Measurements from ENCODE around the gene DOCK6. TPM values are rescaled to one million over a fixed set of nuclear protein-coding genes. Genes with fewer than 3 reads are reported as not detected.

DOCK6 gene
- total and polyA plus RNA-seq, 8 donors = 65.6 to 111 (median 79.1) TPM

DNA sequence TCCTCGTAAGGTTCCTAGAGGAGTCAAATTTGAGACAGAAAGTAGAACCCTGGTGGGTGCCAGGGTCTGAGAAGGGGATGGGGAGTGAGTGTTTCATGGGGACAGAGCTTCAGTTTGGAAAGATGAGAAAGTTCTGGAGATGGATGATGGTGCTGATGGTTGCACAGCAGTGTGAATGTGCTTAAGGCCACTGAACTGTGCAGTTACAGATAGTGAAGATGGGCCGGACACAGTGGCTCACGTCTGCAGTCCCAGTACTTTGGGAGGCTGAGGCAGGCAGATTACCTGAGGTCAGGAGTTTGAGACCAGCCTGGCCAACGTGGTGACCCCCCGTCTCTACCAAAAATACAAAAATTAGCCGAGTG, 107.7 kb downstream of the DOCK6 start:
- ATAC-seq = no peak
- Histone ChIP-seq H3K4me1 (peaks cover 14 to 45% of the 10 kb centered on the region in 2 donors), H3K9me3 (no peaks in the 10 kb centered on the region), H3K36me3 (no peaks in the 10 kb centered on the region), H3K27ac (no peak overlapping the region), H3K4me3 (peak overlapping the region in 1 of 2 donors; percentile 59), H3K27me3 (no peaks in the 10 kb centered on the region)
- no peak for DNase-seq
- TF ChIP-seq, protein P1, sequence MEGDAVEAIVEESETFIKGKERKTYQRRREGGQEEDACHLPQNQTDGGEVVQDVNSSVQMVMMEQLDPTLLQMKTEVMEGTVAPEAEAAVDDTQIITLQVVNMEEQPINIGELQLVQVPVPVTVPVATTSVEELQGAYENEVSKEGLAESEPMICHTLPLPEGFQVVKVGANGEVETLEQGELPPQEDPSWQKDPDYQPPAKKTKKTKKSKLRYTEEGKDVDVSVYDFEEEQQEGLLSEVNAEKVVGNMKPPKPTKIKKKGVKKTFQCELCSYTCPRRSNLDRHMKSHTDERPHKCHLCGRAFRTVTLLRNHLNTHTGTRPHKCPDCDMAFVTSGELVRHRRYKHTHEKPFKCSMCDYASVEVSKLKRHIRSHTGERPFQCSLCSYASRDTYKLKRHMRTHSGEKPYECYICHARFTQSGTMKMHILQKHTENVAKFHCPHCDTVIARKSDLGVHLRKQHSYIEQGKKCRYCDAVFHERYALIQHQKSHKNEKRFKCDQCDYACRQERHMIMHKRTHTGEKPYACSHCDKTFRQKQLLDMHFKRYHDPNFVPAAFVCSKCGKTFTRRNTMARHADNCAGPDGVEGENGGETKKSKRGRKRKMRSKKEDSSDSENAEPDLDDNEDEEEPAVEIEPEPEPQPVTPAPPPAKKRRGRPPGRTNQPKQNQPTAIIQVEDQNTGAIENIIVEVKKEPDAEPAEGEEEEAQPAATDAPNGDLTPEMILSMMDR (IDR thresholded peaks at IDR 0.05) = no peak
- intact Hi-C loops (cut with DNase I) = no loop called here

DNA sequence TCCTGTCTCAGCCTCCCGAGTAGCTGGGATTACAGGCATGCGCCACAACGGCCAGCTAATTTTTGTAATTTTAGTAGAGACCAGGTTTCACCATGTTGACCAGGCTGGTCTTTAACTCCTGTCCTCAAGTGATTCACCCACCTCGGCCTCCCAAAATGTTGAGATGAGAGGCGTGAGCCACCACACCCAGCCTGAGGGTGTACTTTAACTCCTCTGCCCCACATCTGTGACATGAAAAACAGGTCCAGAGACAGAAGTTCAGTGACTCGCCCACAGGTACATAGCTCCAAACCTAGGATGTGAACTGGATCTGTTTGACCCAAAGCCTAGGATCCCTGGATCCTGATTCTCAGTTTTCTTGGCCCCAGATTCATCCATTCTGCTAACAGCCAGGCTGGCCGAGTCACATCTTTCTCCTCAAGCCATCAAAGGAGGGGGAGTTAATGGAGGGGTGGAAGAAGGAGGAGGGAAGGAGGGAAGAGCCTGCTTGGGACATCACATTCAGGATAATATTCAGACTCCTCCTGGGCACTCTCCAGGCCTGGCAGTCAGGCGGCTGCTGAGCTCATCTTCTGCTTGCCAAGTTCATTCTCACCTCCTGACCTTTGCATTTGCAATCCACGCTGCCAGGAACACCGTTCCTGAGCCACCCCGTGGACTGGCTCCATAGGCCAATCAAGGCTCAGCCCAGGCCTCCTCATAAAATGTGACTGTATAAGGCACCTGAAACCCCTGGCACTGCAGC, 109.8 kb downstream of the DOCK6 start:
- peak overlapping the region in 1 of 2 donors; percentile 41 for H3K27ac ChIP-seq

DNA sequence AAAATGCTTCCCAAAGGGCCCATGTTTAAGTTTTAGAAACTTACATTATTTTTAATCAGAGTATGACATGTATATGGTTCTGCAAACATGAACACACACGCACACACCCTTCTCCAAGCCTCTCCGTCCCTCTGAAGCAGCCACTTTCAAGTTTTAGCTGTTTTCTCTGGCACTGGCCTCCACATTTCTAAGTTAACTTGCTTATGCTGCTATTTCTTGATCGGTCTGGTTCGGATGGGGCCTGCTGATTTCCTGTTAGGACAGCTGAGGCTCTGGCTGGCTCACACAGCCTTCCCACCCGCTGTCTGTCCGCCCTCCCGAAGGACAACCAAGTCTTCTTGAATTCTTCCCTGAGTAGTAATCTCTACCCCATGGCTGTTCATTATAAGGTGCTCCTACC, 111.1 kb downstream of the DOCK6 start:
- TF ChIP-seq, protein P1 (IDR thresholded peaks at IDR 0.05) = no peak
- Histone ChIP-seq H3K9me3 (no peaks in the 10 kb centered on the region), H3K4me3 (no peak overlapping the region), H3K27ac (peak overlapping the region; percentile 23 to 47), H3K36me3 (peaks cover 0 to 5% of the 10 kb centered on the region in 2 donors), H3K27me3 (no peaks in the 10 kb centered on the region), H3K4me1 (peaks cover 14 to 19% of the 10 kb centered on the region in 2 donors)
- intact Hi-C loops (cut with DNase I) = no loop called here
- peak in 1 of 4 donors; percentile 81 for DNase-seq
- peak; percentile 10 for ATAC-seq

More for the DNA sequence above, 109.8 kb downstream of the DOCK6 start:
- H3K4me1 ChIP-seq = peaks cover 14 to 23% of the 10 kb centered on the region in 2 donors
- H3K9me3 ChIP-seq = no peaks in the 10 kb centered on the region
- intact Hi-C loops (cut with DNase I) = no loop called here
- peak; percentile 15 for ATAC-seq
- no peaks in the 10 kb centered on the region for H3K36me3 ChIP-seq
- TF ChIP-seq, protein P1 (IDR thresholded peaks at IDR 0.05) = no peak
- no peak overlapping the region for H3K4me3 ChIP-seq
- DNase-seq = no peak
- no peaks in the 10 kb centered on the region for H3K27me3 ChIP-seq

Other genes with a start within 250 kb of the DOCK6 start
- gene LDLR, start 173.1 kb downstream of the DOCK6 start, total RNA-seq = 100 to 1,000 TPM; 212 to 310 TPM
- gene LDLR, start 173.1 kb downstream of the DOCK6 start, polyA plus RNA-seq (ENCODE audit: insufficient read length in 6 of 6) = 10 to 100 TPM; 10.4 to 43.8 (median 28.7) TPM
- gene SPC24, start 106.7 kb downstream of the DOCK6 start, total RNA-seq = 10 to 100 TPM in 1 of 2 donors, 1 to 10 TPM in 1; 5.4 to 12.1 TPM
- 10 to 100 TPM; 14.5 to 40.2 (median 24.6) TPM for gene SPC24, start 106.7 kb downstream of the DOCK6 start, polyA plus RNA-seq (ENCODE audit: insufficient read length in 6 of 6)
- gene KANK2, start 65.0 kb downstream of the DOCK6 start, total RNA-seq = 100 to 1,000 TPM; 179 to 194 TPM
- 100 to 1,000 TPM; 239 to 286 (median 268) TPM for gene KANK2, start 65.0 kb downstream of the DOCK6 start, polyA plus RNA-seq (ENCODE audit: insufficient read length in 6 of 6)
- gene ANGPTL8, start 22.9 kb downstream of the DOCK6 start, total RNA-seq = not detected
- gene ANGPTL8, start 22.9 kb downstream of the DOCK6 start, polyA plus RNA-seq (ENCODE audit: insufficient read length in 6 of 6) = 1 to 10 TPM in 4 of 6 donors, under 1 TPM in 2; 0.49 to 1.3 (median 1.0) TPM
- not detected for gene TSPAN16, start 33.6 kb upstream of the DOCK6 start, total RNA-seq
- gene TSPAN16, start 33.6 kb upstream of the DOCK6 start, polyA plus RNA-seq (ENCODE audit: insufficient read length in 6 of 6) = under 1 TPM in 1 of 6 donors, not detected in 5; 0.26 TPM
- gene RAB3D, start 77.1 kb upstream of the DOCK6 start, total RNA-seq = 10 to 100 TPM; 65.4 to 71.6 TPM
- 10 to 100 TPM; 16.3 to 19.7 (median 18.5) TPM for gene RAB3D, start 77.1 kb upstream of the DOCK6 start, polyA plus RNA-seq (ENCODE audit: insufficient read length in 6 of 6)
- gene TMEM205, start 83.7 kb upstream of the DOCK6 start, total RNA-seq = 10 to 100 TPM; 71.4 to 88.0 TPM
- gene TMEM205, start 83.7 kb upstream of the DOCK6 start, polyA plus RNA-seq (ENCODE audit: insufficient read length in 6 of 6) = 10 to 100 TPM; 77.0 to 83.4 (median 79.0) TPM
- gene CCDC159, start 84.0 kb upstream of the DOCK6 start, total RNA-seq = 10 to 100 TPM; 29.9 to 32.8 TPM
- gene CCDC159, start 84.0 kb upstream of the DOCK6 start, polyA plus RNA-seq (ENCODE audit: insufficient read length in 6 of 6) = 10 to 100 TPM; 38.1 to 56.4 (median 48.3) TPM
- gene PLPPR2, start 92.9 kb upstream of the DOCK6 start, total RNA-seq = 10 to 100 TPM; 31.0 to 36.3 TPM
- gene PLPPR2, start 92.9 kb upstream of the DOCK6 start, polyA plus RNA-seq (ENCODE audit: insufficient read length in 6 of 6) = 10 to 100 TPM; 19.5 to 32.2 (median 23.7) TPM
- gene SWSAP1, start 112.1 kb upstream of the DOCK6 start, total RNA-seq = 1 to 10 TPM; 3.1 to 3.2 TPM
- gene SWSAP1, start 112.1 kb upstream of the DOCK6 start, polyA plus RNA-seq (ENCODE audit: insufficient read length in 6 of 6) = 1 to 10 TPM; 1.8 to 3.0 (median 2.7) TPM
- 10 to 100 TPM in 1 of 2 donors, 1 to 10 TPM in 1; 9.6 to 18.0 TPM for gene EPOR, start 121.8 kb upstream of the DOCK6 start, total RNA-seq
- 10 to 100 TPM; 23.6 to 32.3 (median 30.3) TPM for gene EPOR, start 121.8 kb upstream of the DOCK6 start, polyA plus RNA-seq (ENCODE audit: insufficient read length in 6 of 6)
- gene RGL3, start 156.8 kb upstream of the DOCK6 start, total RNA-seq = 10 to 100 TPM; 35.7 to 68.2 TPM
- gene RGL3, start 156.8 kb upstream of the DOCK6 start, polyA plus RNA-seq (ENCODE audit: insufficient read length in 6 of 6) = 10 to 100 TPM; 32.9 to 62.8 (median 56.6) TPM
- gene ODAD3, start 172.6 kb upstream of the DOCK6 start, total RNA-seq = 1 to 10 TPM in 1 of 2 donors, under 1 TPM in 1; 0.55 to 2.1 TPM
- 1 to 10 TPM in 5 of 6 donors, under 1 TPM in 1; 0.84 to 2.6 (median 1.9) TPM for gene ODAD3, start 172.6 kb upstream of the DOCK6 start, polyA plus RNA-seq (ENCODE audit: insufficient read length in 6 of 6)
- 100 to 1,000 TPM; 286 to 303 TPM for gene PRKCSH, start 173.1 kb upstream of the DOCK6 start, total RNA-seq
- gene PRKCSH, start 173.1 kb upstream of the DOCK6 start, polyA plus RNA-seq (ENCODE audit: insufficient read length in 6 of 6) = 100 to 1,000 TPM; 273 to 338 (median 306) TPM
- gene ELAVL3, start 218.5 kb upstream of the DOCK6 start, total RNA-seq = under 1 TPM in 1 of 2 donors, not detected in 1; 0.21 TPM
- under 1 TPM; 0.04 to 0.31 (median 0.15) TPM for gene ELAVL3, start 218.5 kb upstream of the DOCK6 start, polyA plus RNA-seq (ENCODE audit: insufficient read length in 6 of 6)
- 1 to 10 TPM; 7.7 to 8.4 TPM for gene ZNF653, start 243.3 kb upstream of the DOCK6 start, total RNA-seq
- gene ZNF653, start 243.3 kb upstream of the DOCK6 start, polyA plus RNA-seq (ENCODE audit: insufficient read length in 6 of 6) = 10 to 100 TPM in 2 of 6 donors, 1 to 10 TPM in 4; 7.3 to 10.1 (median 8.3) TPM